B cell (primary cell): ENCODE data around the gene IFITM1. TPM values are rescaled to one million over a fixed set of nuclear protein-coding genes. Genes with fewer than 3 reads are reported as not detected.

Experiments used
- ATAC-seq: fragments of 200-7000 bp; cut with Tn5 transposase; one replicate; pipeline ENCODE4 v1.10.0; 2021; ENCODE audit warnings: low read depth, mild to moderate bottlenecking, moderate number of reproducible peaks, moderate library complexity
- CTCF ChIA-PET: fragments of 350-600 bp; sonication (Branson Sonifier 250); formaldehyde crosslinking; loops from one replicate; lab custom pipeline; 2021; ENCODE audit warnings: antibody characterized with exemption, inconsistent platforms; lab: Charles Lee
- POLR2A ChIA-PET: fragments of 350-600 bp; sonication (Branson Sonifier 250); formaldehyde crosslinking; loops from one replicate; lab custom pipeline; 2021; ENCODE audit warnings: antibody characterized with exemption; lab: Charles Lee
- DNase-seq: peaks from one replicate; pipeline ENCODE4 v3.0.0; 2013
- H2AFZ ChIP-seq: 2 replicates; pipeline ENCODE4 v1.6.1; 2012; ENCODE audit warnings: mild to moderate bottlenecking, low read depth, low read length; ENCODE audit not compliant: insufficient read depth, poor library complexity, severe bottlenecking
- H3K27ac ChIP-seq, 2 donors: 1 replicate in 1 of 2; 2 replicates in 1 of 2; pipeline ENCODE4 v1.5.1; 2012 to 2013; ENCODE audit warnings: low read length in 2 of 2, mild to moderate bottlenecking in 2 of 2, moderate library complexity in 1 of 2
- H3K27me3 ChIP-seq, 4 experiments: fragments of 200-600 bp in 1 of 4; sonication (generic) in 1 of 4; replicated peaks in 1 of 4; 1 replicate in 2 of 4; 2 replicates in 2 of 4; pipeline versions ENCODE4 v1.6.1 to v1.7.0; 2013 to 2016; ENCODE audit warnings: low read length in 3 of 4, mild to moderate bottlenecking in 2 of 4, mixed read lengths in 1 of 4, moderate library complexity in 1 of 4; ENCODE audit not compliant: insufficient read depth in 4 of 4, control insufficient read depth in 3 of 4; ENCODE audit errors: control extremely low read depth in 1 of 4
- H3K36me3 ChIP-seq, 2 experiments: replicated peaks in 1 of 2; 1 replicate in 1 of 2; 2 replicates in 1 of 2; pipeline versions ENCODE4 v1.6.1 to v1.7.1; 2013; ENCODE audit warnings: low read length in 1 of 2; ENCODE audit not compliant: insufficient read depth in 2 of 2, control insufficient read depth in 1 of 2; ENCODE audit errors: control extremely low read depth in 1 of 2, extremely low read depth in 1 of 2
- H3K4me1 ChIP-seq, 2 donors: fragments of 200-600 bp in 1 of 2; sonication (generic) in 1 of 2; 1 replicate in 1 of 2; 2 replicates in 1 of 2; pipeline versions ENCODE4 v1.5.1 to v1.6.1; 2013 to 2017; ENCODE audit warnings: low read length in 2 of 2; ENCODE audit not compliant: control insufficient read depth in 2 of 2, insufficient read depth in 2 of 2
- H3K4me2 ChIP-seq: replicated peaks from 2 replicates; pipeline ENCODE3; 2012; ENCODE audit warnings: mild to moderate bottlenecking, low read depth, low read length; ENCODE audit not compliant: poor library complexity, severe bottlenecking
- H3K4me3 ChIP-seq, 5 experiments: fragments of 200-600 bp in 1 of 5; sonication (generic) in 1 of 5; 1 replicate in 3 of 5; 2 replicates in 2 of 5; pipeline versions ENCODE4 v1.5.1 to v1.7.0; 2011 to 2016; ENCODE audit warnings: low read length in 4 of 5, mild to moderate bottlenecking in 4 of 5, low read depth in 2 of 5, control low read depth in 1 of 5, moderate library complexity in 1 of 5; ENCODE audit not compliant: insufficient read depth in 1 of 5; ENCODE audit errors: control extremely low read depth in 1 of 5, extremely low read depth in 1 of 5
- H3K79me2 ChIP-seq: fragments of 200-600 bp; sonication (generic); one replicate; pipeline ENCODE4 v1.6.0; 2016; ENCODE audit warnings: low read length; ENCODE audit not compliant: control insufficient read depth, insufficient read depth
- H3K9ac ChIP-seq: fragments of 200-600 bp; sonication (generic); 2 replicates; pipeline ENCODE4 v1.6.1; 2017; ENCODE audit warnings: mild to moderate bottlenecking, low read length, moderate library complexity
- H3K9me3 ChIP-seq, 3 donors: one replicate each; pipeline versions ENCODE4 v1.6.1 to v1.7.1; 2013; ENCODE audit warnings: low read length in 2 of 3; ENCODE audit not compliant: control insufficient read depth in 2 of 3, insufficient read depth in 1 of 3; ENCODE audit errors: control extremely low read depth in 1 of 3
- H4K20me1 ChIP-seq: 2 replicates; pipeline ENCODE4 v1.6.0; 2012; ENCODE audit warnings: mild to moderate bottlenecking, low read length; ENCODE audit not compliant: insufficient read depth, control insufficient read depth, poor library complexity, severe bottlenecking
- H3K27ac Mint-ChIP-seq: one replicate; pipeline ENCODE4 v1.8.0; 2021; ENCODE audit warnings: mixed read lengths
- H3K27me3 Mint-ChIP-seq: one replicate; pipeline ENCODE4 v1.8.0; 2021; ENCODE audit warnings: mixed read lengths
- H3K4me1 Mint-ChIP-seq: one replicate; pipeline ENCODE4 v1.8.0; 2021; ENCODE audit warnings: mixed read lengths
- H3K4me3 Mint-ChIP-seq: one replicate; pipeline ENCODE4 v1.8.0; 2021; ENCODE audit warnings: mixed read lengths
- H3K9me3 Mint-ChIP-seq: one replicate; pipeline ENCODE4 v1.8.0; 2022; ENCODE audit warnings: mixed read lengths; ENCODE audit not compliant: insufficient read depth
- EZH2 ChIP-seq: IDR thresholded peaks from 2 replicates; pipeline ENCODE4 v1.6.1; 2012; ENCODE audit warnings: borderline replicate concordance, low read depth, mild to moderate bottlenecking, moderate library complexity, low read length; ENCODE audit not compliant: insufficient read depth, poor library complexity, severe bottlenecking
- WGBS: methylation state at CpG from one replicate; pipeline ENCODE4 v1.1.5; 2013; ENCODE audit warnings: missing lambda C conversion rate; ENCODE audit not compliant: insufficient coverage; 5-methylcytosine and 5-hydroxymethylcytosine counted together
- intact Hi-C: fragments of 100-400 bp; cut with micrococcal nuclease; formaldehyde crosslinking; loops from one replicate; pipeline ENCODE4 v1.10.0; 2022
- polyA plus RNA-seq: library from polyadenylated mRNA; depleted of rRNA; stranded (reverse); fragments of >200 nt; gene quantifications from 2 replicates; pipeline ENCODE4 v1.2.3, GENCODE V29; 2012
- total RNA-seq, 2 donors: library from RNA; stranded (reverse); fragments of 120-200 nt in 1 of 2; gene quantifications; 1 replicate in 1 of 2; 2 replicates in 1 of 2; pipeline versions ENCODE4 v1.2.3 to v1.2.4, GENCODE V29; 2013 to 2022
- TF ChIP-seq, protein P1 (sequence below): fragments of 200-600 bp; IDR thresholded peaks from one replicate; pipeline ENCODE4 v1.8.0; 2022; ENCODE audit warnings: antibody characterized with exemption, mild to moderate bottlenecking

IFITM1 gene
- total and polyA plus RNA-seq, 2 donors (not counting 1 experiment from before 2014, with no cell fraction given): 19.5 to 83.7 TPM

DNA sequence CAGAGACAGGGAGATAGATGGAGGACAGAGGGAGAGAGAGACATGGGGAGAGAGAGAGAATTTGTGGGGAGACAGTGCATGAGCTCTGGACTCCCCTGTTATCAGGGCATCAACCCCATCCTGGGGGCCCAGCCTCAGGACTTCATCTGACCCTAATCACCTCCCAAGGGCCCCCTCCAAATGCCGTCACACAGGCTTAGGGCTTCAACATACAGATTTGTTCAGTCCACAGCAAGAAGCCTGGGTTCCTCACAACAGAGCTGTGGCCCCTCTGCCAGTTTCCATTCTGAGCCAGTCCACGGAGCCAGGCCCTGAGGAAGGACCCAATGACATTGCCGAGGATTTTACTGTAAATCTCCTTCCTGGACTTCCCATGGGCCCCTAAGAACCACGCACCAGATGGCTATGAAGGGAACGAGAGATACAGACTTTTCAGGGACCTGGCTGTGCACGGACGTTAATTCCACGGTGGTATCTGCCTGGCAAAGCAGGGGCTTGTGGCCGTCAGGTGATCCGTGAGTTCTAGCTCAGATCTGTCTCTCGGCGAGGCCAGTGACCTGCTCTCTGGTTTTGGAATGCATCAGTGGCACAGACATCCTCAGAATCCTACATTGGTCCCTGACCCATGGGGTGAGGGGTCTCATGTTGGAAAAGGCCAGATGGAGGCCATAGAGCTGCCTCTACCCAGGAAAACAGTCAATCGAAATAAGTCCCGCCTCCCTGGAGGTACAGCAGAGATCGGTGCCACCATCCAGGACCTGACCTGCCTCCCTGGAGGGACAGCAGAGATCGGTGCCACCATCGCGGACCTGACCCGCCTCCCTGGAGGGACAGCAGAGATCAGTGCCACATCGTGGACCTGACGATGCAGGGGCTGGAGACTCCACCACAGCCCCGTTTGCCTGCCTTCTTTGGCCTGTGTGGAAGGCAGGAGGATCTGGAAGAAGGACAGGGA is 46.8 kb downstream of the IFITM1 start:
- Histone ChIP-seq H3K79me2 (no peaks in the 10 kb centered on the region), H4K20me1 (no peaks in the 10 kb centered on the region), H3K36me3 (no peaks in the 10 kb centered on the region), H3K27me3 (peaks cover 0 to 11% (median 0%) of the 10 kb centered on the region in 4 experiments), H2AFZ (no peak overlapping the region), H3K4me1 (peaks cover 3 to 9% of the 10 kb centered on the region in 2 donors), H3K4me3 (no peak overlapping the region), H3K27ac (no peak overlapping the region), H3K4me2 (no peak overlapping the region), H3K9me3 (peaks cover 0 to 18% (median 0%) of the 10 kb centered on the region in 3 donors), H3K9ac (no peak overlapping the region)
- TF ChIP-seq, protein P1, sequence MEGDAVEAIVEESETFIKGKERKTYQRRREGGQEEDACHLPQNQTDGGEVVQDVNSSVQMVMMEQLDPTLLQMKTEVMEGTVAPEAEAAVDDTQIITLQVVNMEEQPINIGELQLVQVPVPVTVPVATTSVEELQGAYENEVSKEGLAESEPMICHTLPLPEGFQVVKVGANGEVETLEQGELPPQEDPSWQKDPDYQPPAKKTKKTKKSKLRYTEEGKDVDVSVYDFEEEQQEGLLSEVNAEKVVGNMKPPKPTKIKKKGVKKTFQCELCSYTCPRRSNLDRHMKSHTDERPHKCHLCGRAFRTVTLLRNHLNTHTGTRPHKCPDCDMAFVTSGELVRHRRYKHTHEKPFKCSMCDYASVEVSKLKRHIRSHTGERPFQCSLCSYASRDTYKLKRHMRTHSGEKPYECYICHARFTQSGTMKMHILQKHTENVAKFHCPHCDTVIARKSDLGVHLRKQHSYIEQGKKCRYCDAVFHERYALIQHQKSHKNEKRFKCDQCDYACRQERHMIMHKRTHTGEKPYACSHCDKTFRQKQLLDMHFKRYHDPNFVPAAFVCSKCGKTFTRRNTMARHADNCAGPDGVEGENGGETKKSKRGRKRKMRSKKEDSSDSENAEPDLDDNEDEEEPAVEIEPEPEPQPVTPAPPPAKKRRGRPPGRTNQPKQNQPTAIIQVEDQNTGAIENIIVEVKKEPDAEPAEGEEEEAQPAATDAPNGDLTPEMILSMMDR: no peak
- TF ChIP-seq EZH2: no peak
- intact Hi-C loops: no loop called here
- Mint-ChIP-seq H3K4me1 (no peaks in the 10 kb centered on the region), H3K27me3 (no peaks in the 10 kb centered on the region), H3K27ac (no peak overlapping the region), H3K9me3 (no peaks in the 10 kb centered on the region), H3K4me3 (no peak overlapping the region)
- WGBS: 87% methylated on average over 22 of the region's 22 CpGs
- ATAC-seq: no peak
- ChIA-PET POLR2A (interaction anchor here (0.6 kb wide), 1 partner anchor 56 kb away, joined by 3 read pairs; no protein-coding TSS in a partner anchor), CTCF (interaction anchor here (3.1 to 8.2 kb wide), 2 partner anchors 55 to 109 kb away, joined by 15 to 52 read pairs; no protein-coding TSS in a partner anchor)
- DNase-seq: no peak
